Fibroblast of skin of back (primary cell): Measurements from ENCODE around the gene RAB4B.
A peak's percentile ranks its signal among the peaks of the same experiment; 100 is the strongest.
"Not testable (repeated sequence)": the region's sequence is repeated elsewhere in the genome, so short reads cannot be mapped to it uniquely, and the experiment has no call there.

Experiments
- DNase-seq: peaks from one replicate; pipeline ENCODE4 v3.0.0-alpha.2; 2013

Gene RAB4B

DNA sequence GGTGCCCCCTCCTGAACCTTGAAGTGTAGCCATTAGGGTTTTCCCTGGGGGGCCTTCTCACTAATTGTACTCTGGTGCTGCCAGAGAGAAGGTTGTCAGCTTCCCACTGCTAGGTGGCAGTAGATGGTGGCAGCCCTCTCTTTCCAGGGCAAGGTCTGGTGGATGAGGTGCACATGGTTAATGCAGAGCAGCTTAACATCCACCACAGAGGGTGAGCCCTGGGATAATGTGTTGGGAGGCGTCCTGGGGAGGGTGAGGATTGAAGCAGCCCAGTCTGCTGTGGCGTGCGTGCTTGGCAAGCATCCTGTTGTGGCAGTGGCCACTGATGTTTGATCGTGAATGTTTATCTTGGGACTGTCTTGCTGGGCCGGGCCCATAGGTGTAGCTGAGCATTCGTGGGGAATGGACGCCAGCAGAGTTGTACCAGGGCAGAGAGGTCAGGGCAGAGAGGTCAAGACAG lies 26.8 kb downstream of the RAB4B start:
- no peak for DNase-seq

DNA sequence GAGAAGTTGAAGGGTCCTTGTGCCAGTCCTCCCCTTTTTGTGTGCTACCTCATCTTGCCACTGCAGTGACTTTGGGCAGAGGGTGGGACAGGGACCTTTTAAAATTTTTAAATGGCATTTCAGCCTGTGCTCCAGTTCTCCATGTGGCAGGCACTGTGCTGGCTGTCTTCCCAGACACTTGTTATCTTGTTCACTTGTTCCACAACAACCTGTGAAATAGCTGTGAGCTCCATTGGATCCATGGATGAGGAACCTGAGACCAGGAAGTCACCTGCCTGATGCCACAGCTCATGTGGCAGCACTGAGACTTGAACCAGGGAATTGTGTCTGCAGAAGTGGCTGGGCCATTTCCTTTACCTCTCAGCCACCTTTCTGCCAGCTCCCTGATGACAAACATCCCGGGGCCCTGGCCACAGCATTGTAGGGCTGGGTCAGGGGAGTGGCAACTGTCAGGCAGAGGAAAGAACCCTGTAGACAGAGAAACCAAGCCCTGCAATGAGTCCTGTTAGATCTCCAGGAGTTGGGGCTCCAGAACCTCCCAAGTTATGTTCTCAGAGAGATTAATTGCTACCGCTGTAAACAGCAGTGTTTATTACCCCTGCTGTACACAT lies 27.3 kb downstream of the RAB4B start:
- DNase-seq, result no peak

DNA sequence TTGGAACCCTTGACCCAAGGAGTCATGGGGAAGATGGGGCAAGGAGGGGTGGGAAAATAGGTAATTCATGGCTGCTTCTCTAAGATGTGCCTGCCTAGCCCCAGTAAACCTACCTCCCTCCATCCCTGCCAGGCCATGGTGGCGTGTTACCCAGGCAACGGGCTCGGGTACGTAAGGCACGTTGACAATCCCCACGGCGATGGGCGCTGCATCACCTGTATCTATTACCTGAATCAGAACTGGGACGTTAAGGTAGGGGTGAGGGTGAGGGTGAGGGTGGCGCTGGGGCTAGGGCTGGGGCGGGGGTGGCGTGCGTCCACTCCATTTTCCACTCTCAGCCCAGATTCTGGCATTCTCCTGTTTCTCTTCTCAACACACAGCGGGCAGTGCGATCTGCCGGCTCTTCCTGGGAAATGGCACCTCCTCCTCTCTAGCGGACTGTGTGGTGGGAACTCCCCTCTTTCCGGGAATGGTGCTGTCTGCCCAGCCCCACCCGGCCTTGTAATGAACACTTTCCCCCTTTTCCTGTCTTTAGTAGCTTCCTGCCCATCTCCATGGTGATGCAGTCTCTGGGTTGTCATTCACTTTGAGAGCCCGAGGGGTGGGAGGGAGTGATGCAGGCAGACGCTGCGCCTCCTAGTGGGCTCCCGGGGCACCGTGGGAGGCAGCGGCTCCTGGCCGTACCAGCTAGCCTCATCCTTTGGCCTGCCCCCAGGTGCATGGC lies 28.5 kb downstream of the RAB4B start:
- peak; percentile 99 for DNase-seq

DNA sequence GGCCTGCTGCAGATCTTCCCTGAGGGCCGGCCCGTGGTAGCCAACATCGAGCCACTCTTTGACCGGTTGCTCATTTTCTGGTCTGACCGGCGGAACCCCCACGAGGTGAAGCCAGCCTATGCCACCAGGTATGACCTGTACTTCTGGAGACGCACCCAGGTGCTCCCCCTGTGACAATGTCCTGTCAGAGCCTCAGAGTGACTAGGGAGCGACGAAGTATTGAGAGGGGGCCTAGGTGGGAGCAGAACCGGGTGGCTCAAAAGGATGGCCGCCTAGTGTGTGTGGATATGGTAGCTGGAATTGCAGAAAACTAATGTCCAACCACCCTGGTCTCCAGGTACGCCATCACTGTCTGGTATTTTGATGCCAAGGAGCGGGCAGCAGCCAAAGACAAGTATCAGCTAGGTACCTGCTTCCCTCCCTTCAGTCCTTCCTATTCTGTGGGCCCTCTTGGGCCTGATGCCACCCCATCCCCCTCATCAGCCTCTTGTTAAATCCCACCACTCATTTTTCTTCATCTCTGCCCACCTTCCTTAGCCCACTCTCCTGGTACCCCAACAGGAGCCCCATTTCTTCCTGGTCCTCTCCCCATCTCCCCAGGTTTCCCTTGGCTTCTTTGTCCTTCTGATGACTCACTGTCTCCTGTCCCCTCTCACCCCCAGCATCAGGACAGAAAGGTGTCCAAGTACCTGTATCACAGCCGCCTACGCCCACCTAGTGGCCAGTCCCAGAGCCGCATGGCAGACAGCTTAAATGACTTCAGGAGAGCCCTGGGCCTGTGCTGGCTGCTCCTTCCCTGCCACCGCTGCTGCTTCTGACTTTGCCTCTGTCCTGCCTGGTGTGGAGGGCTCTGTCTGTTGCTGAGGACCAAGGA lies 29.3 kb downstream of the RAB4B start:
- no peak for DNase-seq

DNA sequence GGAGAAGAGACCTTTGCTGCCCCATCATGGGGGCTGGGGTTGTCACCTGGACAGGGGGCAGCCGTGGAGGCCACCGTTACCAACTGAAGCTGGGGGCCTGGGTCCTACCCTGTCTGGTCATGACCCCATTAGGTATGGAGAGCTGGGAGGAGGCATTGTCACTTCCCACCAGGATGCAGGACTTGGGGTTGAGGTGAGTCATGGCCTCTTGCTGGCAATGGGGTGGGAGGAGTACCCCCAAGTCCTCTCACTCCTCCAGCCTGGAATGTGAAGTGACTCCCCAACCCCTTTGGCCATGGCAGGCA lies 29.9 kb downstream of the RAB4B start:
- no peak for DNase-seq

DNA sequence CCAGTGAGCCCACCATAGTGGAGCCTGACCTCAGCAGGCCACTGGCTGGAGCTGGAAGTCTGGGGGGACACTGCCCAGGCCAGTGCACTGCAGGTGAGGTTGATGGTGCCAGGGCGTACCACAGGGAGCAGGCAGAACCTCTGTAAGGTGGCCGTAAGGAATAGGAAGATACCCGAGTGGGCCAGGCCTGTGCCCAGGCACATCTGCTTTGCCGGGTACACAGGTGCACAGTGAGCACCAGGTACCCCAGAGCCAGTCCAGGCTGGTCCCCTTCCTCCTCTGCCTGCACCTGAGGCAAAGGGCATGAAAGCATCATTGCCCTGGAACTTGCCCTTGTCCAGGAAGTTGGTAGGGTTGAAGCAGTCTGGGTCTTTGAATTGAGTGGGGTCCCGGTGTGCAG lies 30.4 kb downstream of the RAB4B start:
- DNase-seq, result no peak

DNA sequence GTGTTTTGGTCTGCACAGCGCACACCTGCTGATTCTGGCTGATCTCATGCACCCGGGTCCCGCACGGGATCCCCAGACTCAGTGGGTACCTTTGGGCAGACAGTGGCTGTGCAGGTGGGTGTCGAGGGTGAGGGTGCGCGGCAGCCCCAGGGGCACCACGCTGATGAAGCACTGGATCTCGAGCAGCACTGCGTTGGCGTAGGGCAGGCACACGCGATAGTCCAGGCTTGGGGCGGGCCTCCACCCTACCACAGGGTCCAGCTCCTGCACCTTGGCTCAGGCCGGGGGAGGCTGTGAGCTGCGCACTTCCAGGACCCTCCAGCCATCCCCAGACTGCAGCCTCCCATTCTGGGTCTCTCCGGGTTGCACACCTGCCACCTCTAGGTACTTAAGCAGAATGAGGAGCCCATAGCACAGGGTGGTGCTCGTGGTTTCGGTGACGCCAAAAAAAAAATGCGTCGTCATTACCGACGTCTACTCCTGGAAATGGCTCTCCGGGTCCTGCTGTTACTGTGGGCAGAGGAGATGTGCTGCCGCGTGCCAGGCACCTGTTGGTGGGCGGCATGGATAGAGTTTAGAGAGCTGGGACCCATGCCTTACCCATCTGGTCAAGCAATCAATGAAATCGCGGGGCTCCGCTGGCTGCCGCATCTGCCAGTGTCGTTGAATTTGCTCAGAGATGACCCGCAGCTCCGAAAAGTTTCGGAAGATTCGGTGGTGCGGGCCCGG lies 31.5 kb downstream of the RAB4B start:
- no peak for DNase-seq

DNA sequence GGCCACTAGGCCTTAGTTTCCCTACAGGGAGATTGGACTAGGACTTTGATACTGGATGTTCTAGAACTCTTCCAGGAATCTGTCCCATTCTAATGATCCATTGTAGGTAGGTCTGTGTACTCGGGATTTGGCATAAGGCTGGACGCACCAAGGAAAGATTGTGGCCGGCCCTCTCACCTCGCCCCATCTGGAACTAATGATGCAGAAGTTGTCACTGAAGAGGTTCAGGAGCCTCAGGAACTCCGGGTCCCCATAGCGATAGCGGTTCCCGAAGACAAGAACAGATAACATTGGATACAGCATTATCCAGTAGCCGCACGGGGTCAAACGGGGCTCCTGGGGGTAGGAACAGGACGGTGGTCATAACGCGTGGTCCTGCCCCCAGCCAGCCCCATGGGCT lies 32.1 kb downstream of the RAB4B start:
- DNase-seq, result no peak

DNA sequence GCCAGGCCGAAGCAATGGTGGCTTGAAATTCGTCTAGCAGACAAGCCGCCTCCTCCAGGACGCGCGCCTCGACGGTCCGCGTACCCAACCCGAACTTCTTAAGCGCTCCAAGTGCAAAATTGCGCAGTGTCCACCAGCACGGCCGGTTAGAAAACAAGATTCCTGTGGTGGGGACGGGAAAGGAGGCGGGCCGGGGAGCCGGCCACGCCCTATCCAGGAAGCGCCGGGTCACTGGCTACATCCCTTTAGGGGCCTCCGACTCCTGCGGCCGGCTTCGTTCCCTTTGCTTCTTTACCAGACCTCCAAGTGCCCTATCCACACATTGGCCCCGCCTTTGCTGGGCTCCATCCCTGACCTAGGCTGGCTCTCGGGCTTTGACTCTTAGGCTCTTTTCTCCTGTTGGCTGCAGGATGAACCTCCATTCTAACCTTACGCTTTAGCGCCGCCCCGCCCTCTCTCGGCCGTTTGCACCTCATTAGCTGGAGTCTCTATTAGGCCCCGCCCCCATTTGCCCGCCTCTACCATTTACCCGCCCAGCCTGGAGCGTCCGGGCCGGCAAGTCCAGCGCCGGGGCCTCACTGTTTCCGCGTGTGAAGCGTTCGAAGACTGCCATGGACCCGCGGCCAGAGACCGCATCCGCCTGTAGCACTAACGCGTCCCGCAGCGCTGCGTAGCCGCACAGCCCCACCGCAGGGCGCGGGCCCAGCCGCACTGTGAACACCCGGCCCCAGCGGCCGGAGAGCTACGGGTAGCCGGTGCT lies 32.8 kb downstream of the RAB4B start:
- peak; percentile 74 for DNase-seq

DNA sequence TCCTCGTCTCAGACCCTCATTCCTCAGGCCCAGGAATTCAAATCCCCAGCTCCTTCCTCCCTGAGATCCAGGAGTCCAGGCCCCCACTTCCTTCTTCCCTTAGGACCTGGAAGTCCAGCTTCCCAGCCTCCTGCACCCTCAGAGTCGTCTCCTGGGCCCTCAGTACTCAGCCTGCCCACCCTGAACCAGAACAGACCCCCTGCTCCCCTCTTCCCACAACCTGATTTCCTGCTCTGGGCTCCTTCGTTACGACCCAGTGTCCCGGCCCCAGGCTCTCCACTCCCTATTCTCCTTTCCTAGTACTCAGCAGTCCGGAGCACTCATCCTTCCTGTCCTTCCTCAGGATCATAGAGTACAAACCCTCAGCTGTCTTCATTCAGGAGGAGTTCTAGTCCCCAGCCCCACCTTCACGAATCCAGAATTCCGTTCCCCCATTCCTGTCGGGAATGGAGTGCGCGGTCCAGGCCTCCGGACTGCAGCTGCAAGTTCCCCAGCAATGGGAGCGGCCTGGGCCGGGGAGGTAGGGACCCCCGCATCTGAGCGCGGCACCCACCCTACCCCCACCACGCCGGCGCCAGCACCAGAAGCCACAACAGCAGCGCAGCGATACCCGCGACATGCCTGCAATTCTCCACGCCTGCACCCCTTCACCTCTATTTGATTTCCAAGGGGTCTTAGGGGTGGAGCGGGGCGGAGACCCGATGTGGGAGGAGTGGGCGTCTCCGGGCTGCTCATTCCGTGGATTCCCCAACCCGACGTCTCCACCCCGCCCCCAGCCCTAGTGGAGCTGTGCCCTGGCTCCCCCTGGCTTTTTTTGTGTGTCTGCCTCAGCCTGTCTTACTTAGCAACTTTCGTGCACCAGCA lies 33.7 kb downstream of the RAB4B start:
- no peak for DNase-seq

DNA sequence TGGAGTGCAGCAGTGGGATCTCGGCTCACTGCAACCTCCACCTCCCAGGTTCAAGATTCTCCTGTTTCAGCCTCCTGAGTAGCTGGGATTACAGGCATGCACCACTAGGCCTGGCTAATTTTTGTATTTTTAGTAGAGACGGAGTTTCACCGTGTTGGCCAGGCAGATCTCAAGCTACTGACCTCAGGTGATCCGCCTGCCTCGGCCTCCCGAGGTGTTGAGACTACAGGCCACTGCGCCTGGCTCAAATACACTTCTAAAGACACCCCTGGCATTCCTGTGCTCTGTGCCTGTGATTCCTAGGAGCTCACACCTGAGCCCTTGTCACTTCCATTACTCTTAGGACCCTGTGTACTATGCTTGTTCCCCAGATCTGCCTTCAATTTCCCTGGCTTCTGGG lies 34.5 kb downstream of the RAB4B start:
- not testable (repeated sequence) for DNase-seq

DNA sequence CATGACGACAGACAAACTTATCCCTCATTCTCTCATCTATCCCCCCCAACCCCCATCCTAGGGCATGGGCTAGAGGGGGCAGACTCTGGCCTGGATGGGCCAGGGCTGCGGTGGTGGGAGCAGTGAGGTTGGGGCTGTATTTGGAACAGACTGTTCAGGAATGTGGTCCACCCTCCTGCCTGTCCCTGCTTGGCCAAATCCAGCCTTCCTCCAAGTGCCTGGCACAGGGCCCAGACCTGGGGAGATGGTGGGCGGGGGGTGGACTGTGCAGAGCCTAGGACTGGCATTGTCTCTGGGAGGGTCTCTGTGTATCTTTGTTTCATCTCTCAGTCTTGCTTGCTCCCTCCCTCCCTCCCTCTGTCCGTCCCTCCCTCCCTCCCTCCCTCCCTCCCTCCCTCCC lies 35.1 kb downstream of the RAB4B start:
- no peak for DNase-seq

DNA sequence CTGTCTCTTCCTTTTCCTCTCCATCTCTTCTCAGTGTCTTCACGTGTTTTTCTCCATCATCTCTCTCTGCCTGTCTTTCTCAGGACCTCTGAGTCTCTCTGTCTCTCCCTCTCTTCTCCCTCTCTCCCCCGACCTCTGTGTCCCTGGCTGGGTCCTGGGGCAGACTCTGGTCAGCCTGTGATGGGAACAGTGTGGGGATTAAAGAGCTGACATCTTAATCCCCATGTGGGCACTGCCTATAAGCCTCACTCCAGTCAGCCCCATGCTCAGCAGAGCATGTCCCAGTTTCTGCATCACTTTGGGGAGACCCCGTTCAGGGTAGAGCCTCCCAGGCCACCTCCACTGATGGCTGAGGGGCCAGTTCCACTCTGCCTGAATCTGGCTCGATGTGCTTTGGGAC lies 37.2 kb downstream of the RAB4B start:
- DNase-seq, result no peak

DNA sequence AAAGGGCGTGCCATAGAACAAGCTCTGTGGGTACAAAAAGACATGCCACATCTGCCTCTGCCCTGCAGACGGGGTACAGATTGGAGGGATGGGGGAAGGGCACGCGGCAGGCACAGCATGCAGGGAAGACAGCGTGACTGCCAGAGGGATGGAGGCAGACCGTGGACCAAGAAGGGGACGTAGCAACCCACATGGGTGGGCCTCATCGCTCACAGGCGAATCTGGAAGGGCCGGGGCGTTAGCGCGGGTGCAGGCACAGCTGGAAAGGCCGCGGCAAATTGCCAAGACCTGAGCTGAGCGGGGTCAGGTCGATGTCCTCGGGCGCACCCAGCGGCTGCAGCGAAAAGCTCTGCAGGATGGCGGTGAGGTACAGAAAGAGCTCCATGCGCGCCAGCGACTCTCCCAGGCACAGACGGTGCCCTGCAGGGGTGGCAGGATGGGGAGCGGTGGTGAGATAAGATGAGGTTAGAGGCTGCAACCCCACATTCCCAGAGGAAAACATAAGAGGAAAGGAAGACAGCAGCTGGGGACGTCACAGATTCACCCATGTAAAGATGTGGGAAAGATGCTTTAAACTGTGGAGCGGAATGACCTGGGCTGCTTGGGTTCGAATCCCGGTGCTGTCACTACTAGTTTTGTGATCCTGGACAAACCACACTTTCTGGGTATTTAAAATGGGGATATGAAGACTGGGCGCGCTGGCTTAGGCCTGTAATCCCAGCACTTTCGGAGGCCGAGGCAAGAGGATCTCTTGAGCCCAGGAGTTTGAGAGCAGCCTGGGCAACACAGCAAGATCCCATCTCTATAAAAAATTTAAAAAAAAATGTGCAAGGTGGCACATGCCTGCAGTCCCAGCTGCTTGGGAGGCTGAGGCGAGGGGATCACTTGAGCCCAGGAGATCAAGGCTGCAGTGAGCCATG lies 40.7 kb downstream of the RAB4B start:
- DNase-seq, result peak; percentile 36

DNA sequence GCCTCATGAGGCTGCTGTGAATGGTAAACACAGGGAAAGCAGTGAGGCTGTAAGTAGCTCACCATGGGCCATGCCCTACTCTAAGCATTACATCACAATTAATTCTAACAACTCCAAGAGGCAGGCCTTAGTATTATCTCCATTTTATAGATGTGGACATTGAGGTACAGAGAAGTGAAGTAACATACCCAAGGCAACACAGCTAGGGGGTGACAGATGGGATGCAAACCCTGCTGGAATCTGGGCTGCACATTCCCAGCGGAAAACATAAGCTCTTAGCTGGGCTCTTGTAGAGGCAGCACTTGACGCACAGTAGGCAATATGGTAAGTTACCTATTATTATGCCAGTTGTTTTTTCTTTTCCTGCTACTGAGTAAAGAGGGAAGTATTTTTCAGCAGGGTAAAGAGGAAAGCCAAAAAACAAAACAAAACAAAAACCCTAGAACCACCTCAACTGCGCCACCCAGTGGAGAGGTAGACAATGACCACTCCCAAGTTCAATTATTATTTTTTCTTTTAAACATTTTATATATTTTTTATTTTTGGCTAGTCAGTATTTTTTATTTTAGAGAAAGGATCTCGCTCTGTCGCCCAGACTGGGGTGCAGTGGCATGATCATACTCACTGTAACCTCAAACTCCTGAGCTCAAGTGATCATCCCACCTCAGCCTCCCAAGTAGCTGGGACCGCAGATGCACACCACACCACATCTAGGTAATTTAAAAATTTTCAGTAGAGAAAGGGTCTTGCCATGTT lies 41.6 kb downstream of the RAB4B start:
- DNase-seq, result peak; percentile 36

DNA sequence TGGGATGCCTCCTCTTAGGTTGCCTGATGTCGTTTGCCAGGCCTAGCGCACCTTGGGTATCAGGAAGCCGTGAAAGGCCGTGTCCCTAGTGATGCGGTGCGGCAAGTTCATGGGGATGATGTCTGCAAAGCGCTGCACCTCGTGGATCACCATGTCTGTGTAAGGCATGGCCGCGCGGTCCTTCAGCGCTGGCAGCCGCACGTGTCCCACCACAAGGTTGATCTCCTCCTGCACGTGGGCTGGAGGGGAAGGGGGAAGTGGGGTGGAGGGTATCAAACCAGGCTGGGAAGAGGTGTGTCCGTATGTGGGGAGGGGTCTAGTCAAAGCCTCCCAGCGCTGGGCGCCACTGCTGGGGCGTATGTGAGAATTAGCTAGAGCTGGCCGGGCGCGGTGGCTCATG lies 44.1 kb downstream of the RAB4B start:
- DNase-seq, result no peak

DNA sequence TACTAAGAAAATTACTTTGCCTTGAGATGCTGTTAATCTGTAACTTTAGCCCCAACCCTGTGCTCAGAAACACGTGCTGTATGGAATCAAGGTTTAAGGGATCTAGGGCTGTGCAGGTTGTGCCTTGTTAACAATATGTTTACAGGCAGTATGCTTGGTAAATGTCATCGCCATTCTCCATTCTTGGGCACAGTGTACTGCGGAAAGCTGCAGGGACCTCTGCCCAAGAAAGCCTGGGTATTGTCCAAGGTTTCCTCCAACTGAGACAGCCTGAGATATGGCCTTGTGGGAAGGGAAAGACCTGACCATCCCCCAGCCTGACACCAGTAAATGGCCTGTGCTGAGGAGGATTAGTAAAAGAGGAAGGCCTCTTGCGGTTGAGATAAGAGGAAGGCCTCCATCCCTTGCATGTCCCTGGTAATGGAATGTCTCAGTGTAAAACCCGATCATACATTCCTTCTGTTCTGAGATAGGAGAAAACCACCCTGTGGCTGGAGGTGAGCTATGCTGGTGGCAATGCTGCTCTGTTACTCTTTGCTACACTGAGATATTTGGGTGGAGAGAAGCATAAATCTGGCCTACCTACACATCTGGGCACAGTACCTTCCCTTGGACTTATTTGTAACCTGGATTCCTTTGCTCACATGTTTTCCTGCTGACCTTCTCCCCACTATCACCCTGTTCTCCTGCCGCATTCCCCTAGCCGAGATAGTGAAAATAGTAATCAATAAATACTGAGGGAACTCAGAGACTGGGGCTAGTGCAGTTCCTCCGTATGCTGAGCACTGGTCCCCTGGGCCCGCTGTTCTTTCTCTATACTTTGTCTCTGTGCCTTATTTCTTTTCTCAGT lies 44.9 kb downstream of the RAB4B start:
- DNase-seq, result peak; percentile 34

DNA sequence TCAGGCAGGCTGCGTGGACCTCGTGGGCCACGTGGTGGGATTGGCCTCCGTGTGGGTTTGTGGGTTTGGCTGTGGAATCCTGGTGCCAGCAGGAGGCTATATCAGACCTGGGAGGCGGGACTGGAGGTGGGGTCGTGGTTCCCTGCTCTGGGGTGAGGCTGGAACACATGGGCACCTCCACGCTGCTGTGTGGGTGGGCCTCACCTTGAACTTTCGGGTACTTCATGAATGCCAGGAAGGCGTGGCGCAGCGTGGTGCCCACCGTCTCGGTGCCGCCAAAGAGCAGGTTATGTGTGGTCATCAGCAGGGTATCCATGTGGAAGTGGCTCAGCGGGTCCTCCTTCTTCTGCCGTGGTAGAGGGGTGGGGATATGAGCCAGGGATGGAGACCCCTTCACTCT lies 46.9 kb downstream of the RAB4B start:
- not testable (repeated sequence) for DNase-seq
